Measurements from ENCODE around the gene NDNF.

DNA sequence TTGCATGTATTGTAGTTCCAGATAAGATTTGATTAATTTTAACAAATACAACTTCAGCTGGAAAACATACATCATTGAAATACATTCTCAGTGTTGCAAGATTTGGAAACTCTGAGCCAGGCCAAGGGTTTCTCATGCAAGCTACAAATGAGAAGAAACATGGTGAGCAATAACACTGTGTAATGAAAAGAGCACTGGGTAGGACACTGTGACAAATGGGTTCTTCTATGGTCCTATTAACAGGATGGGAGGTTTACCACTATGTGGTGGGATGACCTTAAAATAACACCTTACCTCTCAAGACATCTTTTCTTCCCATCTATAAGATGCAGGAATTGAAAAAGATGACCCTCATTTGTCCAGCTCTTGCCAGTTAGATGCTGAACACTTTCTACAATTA is 19.6 kb upstream of the NDNF start:
- TF ChIP-seq EGR1 (IDR thresholded peaks at IDR 0.05; ENCODE audit: low read depth) (no peak), POLR2A (IDR thresholded peaks at IDR 0.05; ENCODE audit: borderline replicate concordance, extremely low read depth, insufficient read depth, insufficient read length) (no peak), RAD21 (IDR thresholded peaks at IDR 0.05; ENCODE audit: low read depth) (no peak), ZFX (IDR thresholded peaks at IDR 0.05) (no peak)
- TF ChIP-seq, protein P1, sequence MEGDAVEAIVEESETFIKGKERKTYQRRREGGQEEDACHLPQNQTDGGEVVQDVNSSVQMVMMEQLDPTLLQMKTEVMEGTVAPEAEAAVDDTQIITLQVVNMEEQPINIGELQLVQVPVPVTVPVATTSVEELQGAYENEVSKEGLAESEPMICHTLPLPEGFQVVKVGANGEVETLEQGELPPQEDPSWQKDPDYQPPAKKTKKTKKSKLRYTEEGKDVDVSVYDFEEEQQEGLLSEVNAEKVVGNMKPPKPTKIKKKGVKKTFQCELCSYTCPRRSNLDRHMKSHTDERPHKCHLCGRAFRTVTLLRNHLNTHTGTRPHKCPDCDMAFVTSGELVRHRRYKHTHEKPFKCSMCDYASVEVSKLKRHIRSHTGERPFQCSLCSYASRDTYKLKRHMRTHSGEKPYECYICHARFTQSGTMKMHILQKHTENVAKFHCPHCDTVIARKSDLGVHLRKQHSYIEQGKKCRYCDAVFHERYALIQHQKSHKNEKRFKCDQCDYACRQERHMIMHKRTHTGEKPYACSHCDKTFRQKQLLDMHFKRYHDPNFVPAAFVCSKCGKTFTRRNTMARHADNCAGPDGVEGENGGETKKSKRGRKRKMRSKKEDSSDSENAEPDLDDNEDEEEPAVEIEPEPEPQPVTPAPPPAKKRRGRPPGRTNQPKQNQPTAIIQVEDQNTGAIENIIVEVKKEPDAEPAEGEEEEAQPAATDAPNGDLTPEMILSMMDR (IDR thresholded peaks at IDR 0.05 in 2 of 3, conservative IDR thresholded peaks at IDR 0.05 in 1 of 3; ENCODE audit: borderline replicate concordance in 1 of 3, insufficient read depth in 1 of 3, low read depth in 2 of 3, low read length in 2 of 3): no peak
- TF ChIP-seq, protein P2, sequence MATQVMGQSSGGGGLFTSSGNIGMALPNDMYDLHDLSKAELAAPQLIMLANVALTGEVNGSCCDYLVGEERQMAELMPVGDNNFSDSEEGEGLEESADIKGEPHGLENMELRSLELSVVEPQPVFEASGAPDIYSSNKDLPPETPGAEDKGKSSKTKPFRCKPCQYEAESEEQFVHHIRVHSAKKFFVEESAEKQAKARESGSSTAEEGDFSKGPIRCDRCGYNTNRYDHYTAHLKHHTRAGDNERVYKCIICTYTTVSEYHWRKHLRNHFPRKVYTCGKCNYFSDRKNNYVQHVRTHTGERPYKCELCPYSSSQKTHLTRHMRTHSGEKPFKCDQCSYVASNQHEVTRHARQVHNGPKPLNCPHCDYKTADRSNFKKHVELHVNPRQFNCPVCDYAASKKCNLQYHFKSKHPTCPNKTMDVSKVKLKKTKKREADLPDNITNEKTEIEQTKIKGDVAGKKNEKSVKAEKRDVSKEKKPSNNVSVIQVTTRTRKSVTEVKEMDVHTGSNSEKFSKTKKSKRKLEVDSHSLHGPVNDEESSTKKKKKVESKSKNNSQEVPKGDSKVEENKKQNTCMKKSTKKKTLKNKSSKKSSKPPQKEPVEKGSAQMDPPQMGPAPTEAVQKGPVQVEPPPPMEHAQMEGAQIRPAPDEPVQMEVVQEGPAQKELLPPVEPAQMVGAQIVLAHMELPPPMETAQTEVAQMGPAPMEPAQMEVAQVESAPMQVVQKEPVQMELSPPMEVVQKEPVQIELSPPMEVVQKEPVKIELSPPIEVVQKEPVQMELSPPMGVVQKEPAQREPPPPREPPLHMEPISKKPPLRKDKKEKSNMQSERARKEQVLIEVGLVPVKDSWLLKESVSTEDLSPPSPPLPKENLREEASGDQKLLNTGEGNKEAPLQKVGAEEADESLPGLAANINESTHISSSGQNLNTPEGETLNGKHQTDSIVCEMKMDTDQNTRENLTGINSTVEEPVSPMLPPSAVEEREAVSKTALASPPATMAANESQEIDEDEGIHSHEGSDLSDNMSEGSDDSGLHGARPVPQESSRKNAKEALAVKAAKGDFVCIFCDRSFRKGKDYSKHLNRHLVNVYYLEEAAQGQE (IDR thresholded peaks at IDR 0.05; ENCODE audit: low read depth): no peak

Measured in HCT116 (cell line).